Measurements from ENCODE around the gene RARB. TPM values are rescaled to one million over a fixed set of nuclear protein-coding genes. Genes with fewer than 3 reads are reported as not detected.

The RARB gene
- total RNA-seq, 1 experiment from 2014 or later, result 31.3 TPM

DNA sequence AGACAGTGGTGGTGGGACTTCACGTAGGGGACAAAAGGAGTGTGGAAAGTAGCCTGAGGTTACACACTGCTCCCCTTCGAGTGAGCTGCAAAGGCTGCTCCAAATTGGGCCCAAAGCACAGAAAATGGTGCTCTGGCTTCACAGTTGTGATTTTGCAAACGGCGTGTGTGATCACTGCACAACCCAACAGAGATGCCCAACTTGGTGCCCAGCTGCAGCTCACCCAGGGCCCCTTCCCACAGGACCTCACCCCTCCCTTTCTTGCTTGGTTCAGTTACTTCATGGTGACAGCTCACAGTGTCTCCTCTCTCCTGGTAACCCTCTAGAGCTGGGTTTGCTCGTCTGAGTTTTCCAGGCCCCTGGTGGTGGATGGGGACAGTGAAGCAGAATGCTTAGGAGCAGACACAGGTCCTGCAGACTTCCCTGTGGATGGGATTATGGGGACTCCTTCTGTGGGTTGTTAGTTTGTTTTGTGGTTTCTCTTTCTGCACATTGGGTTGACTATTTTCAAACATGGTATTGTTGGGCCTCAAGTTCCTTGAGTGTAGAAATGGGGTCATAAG is 138.4 kb downstream of the RARB start:
- no peak overlapping the region for H3K27ac Mint-ChIP-seq (ENCODE audit: unreplicated experiment)
- no peak for DNase-seq
- CTCF ChIA-PET, result no interaction called here
- no peaks in the 10 kb centered on the region for H3K4me1 Mint-ChIP-seq (ENCODE audit: low read depth, unreplicated experiment)
- TF ChIP-seq, protein P1, sequence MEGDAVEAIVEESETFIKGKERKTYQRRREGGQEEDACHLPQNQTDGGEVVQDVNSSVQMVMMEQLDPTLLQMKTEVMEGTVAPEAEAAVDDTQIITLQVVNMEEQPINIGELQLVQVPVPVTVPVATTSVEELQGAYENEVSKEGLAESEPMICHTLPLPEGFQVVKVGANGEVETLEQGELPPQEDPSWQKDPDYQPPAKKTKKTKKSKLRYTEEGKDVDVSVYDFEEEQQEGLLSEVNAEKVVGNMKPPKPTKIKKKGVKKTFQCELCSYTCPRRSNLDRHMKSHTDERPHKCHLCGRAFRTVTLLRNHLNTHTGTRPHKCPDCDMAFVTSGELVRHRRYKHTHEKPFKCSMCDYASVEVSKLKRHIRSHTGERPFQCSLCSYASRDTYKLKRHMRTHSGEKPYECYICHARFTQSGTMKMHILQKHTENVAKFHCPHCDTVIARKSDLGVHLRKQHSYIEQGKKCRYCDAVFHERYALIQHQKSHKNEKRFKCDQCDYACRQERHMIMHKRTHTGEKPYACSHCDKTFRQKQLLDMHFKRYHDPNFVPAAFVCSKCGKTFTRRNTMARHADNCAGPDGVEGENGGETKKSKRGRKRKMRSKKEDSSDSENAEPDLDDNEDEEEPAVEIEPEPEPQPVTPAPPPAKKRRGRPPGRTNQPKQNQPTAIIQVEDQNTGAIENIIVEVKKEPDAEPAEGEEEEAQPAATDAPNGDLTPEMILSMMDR (IDR thresholded peaks at IDR 0.05; ENCODE audit: unreplicated experiment), result peak; percentile 6
- H3K36me3 Mint-ChIP-seq (ENCODE audit: insufficient read depth, unreplicated experiment), result peaks cover 11% of the 10 kb centered on the region
- no TSS peak for BruUV-seq (replicated peaks)
- no peaks in the 10 kb centered on the region for H3K27me3 Mint-ChIP-seq (ENCODE audit: unreplicated experiment)
- no peak overlapping the region for H3K4me3 Mint-ChIP-seq (ENCODE audit: low read depth, unreplicated experiment)
- H3K9me3 Mint-ChIP-seq (ENCODE audit: low read depth, unreplicated experiment), result no peaks in the 10 kb centered on the region
- intact Hi-C loops (cut with micrococcal nuclease; ENCODE audit: unreplicated experiment), result no loop called here

DNA sequence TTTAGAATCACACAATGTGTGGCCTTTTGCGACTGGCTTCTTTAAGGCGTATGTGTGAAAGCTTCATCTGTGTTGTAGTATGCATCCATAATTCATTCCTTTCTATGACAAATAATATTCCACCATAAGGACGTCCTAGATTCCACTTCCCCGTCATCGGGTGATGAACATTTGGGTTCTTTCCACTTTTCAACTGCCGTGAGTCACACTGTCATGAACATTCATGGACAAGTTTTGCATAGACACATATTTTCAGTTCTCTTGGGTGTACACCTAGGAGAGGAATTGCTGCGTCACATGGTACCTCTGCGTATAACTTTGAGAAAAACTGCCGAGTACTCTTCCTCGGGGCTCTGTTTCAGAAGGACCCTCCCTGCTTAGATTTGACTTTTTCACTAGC is 139.3 kb downstream of the RARB start:
- Mint-ChIP-seq H3K9me3 (ENCODE audit: low read depth, unreplicated experiment) (no peaks in the 10 kb centered on the region), H3K27me3 (ENCODE audit: unreplicated experiment) (no peaks in the 10 kb centered on the region), H3K4me3 (ENCODE audit: low read depth, unreplicated experiment) (no peak overlapping the region), H3K36me3 (ENCODE audit: insufficient read depth, unreplicated experiment) (peaks cover 18% of the 10 kb centered on the region), H3K4me1 (ENCODE audit: low read depth, unreplicated experiment) (no peaks in the 10 kb centered on the region), H3K27ac (ENCODE audit: unreplicated experiment) (no peak overlapping the region)
- no peak for DNase-seq
- intact Hi-C loops (cut with micrococcal nuclease; ENCODE audit: unreplicated experiment), result no loop called here
- BruUV-seq (replicated peaks), result no TSS peak
- CTCF ChIA-PET, result interaction anchor here (0.6 kb wide), 1 partner anchor 212 kb away, joined by 7 read pairs; no protein-coding TSS in a partner anchor
- TF ChIP-seq, protein P1 (IDR thresholded peaks at IDR 0.05; ENCODE audit: unreplicated experiment), result no peak

DNA sequence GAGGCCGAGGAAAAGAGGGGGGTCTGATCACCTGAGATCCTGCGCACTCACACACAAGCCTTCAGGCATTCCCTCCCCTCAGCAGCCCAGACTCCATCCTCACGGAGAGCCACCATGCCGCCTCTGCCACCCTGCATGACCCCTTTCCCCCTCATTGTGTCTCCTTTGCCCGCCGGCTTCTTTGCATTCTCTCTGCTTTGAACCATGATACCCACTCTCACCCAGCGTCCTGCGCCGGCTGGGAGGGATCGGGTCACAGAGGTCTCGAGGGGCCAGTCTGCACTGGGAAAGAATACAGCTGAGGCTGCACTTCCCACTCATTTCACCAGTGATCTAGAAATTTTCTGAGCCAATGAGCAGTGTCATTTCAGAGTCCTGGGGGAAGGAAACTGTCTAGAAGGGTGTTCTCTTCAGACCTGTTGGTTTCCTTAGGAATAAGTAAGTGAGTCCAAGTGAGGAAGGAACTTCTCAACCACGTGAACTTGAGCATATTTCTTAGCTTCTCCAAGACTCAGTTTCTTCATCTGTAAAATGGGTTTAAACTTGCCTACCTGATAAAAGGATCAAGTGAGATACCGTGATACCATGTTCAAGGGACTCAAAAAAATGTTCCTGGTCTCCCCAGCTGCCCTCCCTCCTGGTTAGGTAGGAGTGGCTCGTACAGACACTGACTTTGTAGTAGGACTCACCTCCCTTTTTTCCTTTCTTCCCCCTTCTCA is 139.9 kb downstream of the RARB start:
- no peak overlapping the region for H3K27ac Mint-ChIP-seq (ENCODE audit: unreplicated experiment)
- intact Hi-C loops (cut with micrococcal nuclease; ENCODE audit: unreplicated experiment), result no loop called here
- H3K36me3 Mint-ChIP-seq (ENCODE audit: insufficient read depth, unreplicated experiment), result peaks cover 19% of the 10 kb centered on the region
- BruUV-seq (replicated peaks), result no TSS peak
- H3K4me3 Mint-ChIP-seq (ENCODE audit: low read depth, unreplicated experiment), result no peak overlapping the region
- no peaks in the 10 kb centered on the region for H3K27me3 Mint-ChIP-seq (ENCODE audit: unreplicated experiment)
- no peaks in the 10 kb centered on the region for H3K9me3 Mint-ChIP-seq (ENCODE audit: low read depth, unreplicated experiment)
- CTCF ChIA-PET, result interaction anchor here (0.6 kb wide), 1 partner anchor 211 kb away, joined by 7 read pairs; no protein-coding TSS in a partner anchor
- no peaks in the 10 kb centered on the region for H3K4me1 Mint-ChIP-seq (ENCODE audit: low read depth, unreplicated experiment)
- no peak for DNase-seq
- TF ChIP-seq, protein P1 (IDR thresholded peaks at IDR 0.05; ENCODE audit: unreplicated experiment), result no peak

DNA sequence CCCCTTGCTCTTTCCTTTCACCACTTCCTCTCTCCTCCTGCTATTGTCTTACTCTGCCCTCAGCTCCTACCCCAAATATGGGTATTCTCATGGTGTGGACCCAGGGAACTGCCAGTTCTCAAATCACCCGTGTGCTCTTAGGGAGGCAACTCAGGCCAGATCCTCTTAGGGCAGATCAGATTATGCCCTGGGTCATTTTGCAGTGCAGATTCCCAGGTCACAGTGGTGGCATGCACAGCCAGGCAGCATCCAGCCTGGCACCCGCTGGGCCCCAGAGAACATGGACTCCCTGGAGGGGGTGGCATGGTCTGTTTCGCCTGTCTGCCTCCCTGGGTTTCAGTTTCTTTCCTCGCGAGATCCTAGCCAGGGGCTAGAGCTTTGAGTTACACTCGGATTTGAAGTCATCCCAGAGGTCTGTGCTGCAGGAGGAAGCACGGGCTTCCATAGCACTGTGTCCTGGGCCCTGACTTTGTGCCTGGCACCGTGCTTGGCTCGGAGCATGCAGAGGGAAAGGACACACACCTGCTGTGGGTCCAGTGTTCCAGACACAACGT is 140.5 kb downstream of the RARB start:
- Mint-ChIP-seq H3K27me3 (ENCODE audit: unreplicated experiment) (no peaks in the 10 kb centered on the region), H3K4me1 (ENCODE audit: low read depth, unreplicated experiment) (no peaks in the 10 kb centered on the region), H3K27ac (ENCODE audit: unreplicated experiment) (no peak overlapping the region), H3K9me3 (ENCODE audit: low read depth, unreplicated experiment) (no peaks in the 10 kb centered on the region), H3K36me3 (ENCODE audit: insufficient read depth, unreplicated experiment) (peaks cover 19% of the 10 kb centered on the region), H3K4me3 (ENCODE audit: low read depth, unreplicated experiment) (no peak overlapping the region)
- TF ChIP-seq, protein P1 (IDR thresholded peaks at IDR 0.05; ENCODE audit: unreplicated experiment), result no peak
- CTCF ChIA-PET, result no interaction called here
- intact Hi-C loops (cut with micrococcal nuclease; ENCODE audit: unreplicated experiment), result no loop called here
- no peak for DNase-seq
- no TSS peak for BruUV-seq (replicated peaks)
